Activated CD8-positive, alpha-beta T cell treated with anti-CD3 and anti-CD28 coated beads for 36 hours (primary cell): Measurements from ENCODE around the gene SAMD4A. TPM values are rescaled to one million over a fixed set of nuclear protein-coding genes. Genes with fewer than 3 reads are reported as not detected.
"Not testable (repeated sequence)": the region's sequence is repeated elsewhere in the genome, so short reads cannot be mapped to it uniquely, and the experiment has no call there.

ENCODE experiments used
- ATAC-seq: fragments of 200-7000 bp; cut with Tn5 transposase; one replicate; pipeline ENCODE4 v1.10.0; 2021; ENCODE audit warnings: mild to moderate bottlenecking, moderate library complexity
- CTCF ChIA-PET: fragments of 350-600 bp; sonication (Branson Sonifier 250); formaldehyde crosslinking; loops from one replicate; lab custom pipeline; 2021; ENCODE audit warnings: antibody characterized with exemption; lab: Charles Lee
- POLR2A ChIA-PET: fragments of 350-600 bp; sonication (Branson Sonifier 250); formaldehyde crosslinking; loops from one replicate; lab custom pipeline; 2021; ENCODE audit warnings: antibody characterized with exemption; lab: Charles Lee
- DNase-seq: peaks from one replicate; pipeline ENCODE4 v3.0.0-alpha.2; 2020
- H3K27ac Mint-ChIP-seq: one replicate; pipeline ENCODE4 v1.8.0; 2021; ENCODE audit warnings: mild to moderate bottlenecking, mixed read lengths
- H3K27me3 Mint-ChIP-seq: one replicate; pipeline ENCODE4 v1.8.0; 2021; ENCODE audit warnings: mixed read lengths
- H3K36me3 Mint-ChIP-seq: one replicate; pipeline ENCODE4 v1.8.0; 2021; ENCODE audit warnings: low read depth, mixed read lengths
- H3K4me1 Mint-ChIP-seq: one replicate; pipeline ENCODE4 v1.8.0; 2021; ENCODE audit warnings: low read depth, mixed read lengths
- H3K4me3 Mint-ChIP-seq: one replicate; pipeline ENCODE4 v1.8.0; 2021; ENCODE audit warnings: mild to moderate bottlenecking, moderate library complexity, mixed read lengths
- H3K9me3 Mint-ChIP-seq: one replicate; pipeline ENCODE4 v1.8.0; 2021; ENCODE audit warnings: mixed read lengths
- intact Hi-C: fragments of 100-400 bp; cut with micrococcal nuclease; formaldehyde crosslinking; loops from one replicate; pipeline ENCODE4 v1.10.0; 2022
- total RNA-seq, 2 experiments: library from RNA; stranded (reverse); gene quantifications; one replicate each; pipeline ENCODE4 v1.2.3, GENCODE V29; 2021
- TF ChIP-seq, protein P1 (sequence below): fragments of 200-600 bp; IDR thresholded peaks from one replicate; pipeline ENCODE4 v1.8.0; 2022; ENCODE audit warnings: antibody characterized with exemption, mild to moderate bottlenecking

SAMD4A gene
- total RNA-seq, 2 experiments from 2014 or later, result 4.5 to 4.9 TPM

DNA sequence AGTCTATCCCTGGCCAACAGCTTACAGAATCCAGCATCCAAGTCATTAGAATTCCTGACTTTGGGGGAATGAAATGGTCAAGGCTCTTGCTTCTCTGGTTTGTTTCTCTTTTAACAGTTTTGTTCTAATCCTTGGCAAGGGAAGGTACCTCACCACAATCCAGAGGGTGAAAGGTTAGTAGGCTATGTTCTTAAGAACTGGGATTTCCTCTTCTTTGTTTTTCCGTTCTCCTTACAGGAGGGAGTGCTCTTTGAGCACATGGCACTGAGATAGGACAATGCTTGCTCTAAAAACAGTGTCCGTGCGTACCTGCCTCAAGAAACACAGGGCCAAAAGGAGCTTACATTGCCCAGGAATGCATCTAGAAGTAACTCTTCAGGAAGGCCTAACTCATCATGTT is 179.1 kb downstream of the SAMD4A start:
- CTCF ChIA-PET, result interaction anchor here (1.1 to 2.6 kb wide), 3 partner anchors 10 to 28 kb away, joined by 4 to 15 read pairs (median 5); no protein-coding TSS in a partner anchor
- Mint-ChIP-seq H3K27ac (no peak overlapping the region), H3K4me3 (no peak overlapping the region), H3K36me3 (no peaks in the 10 kb centered on the region), H3K4me1 (peaks cover 32% of the 10 kb centered on the region), H3K27me3 (peaks cover 9% of the 10 kb centered on the region), H3K9me3 (no peaks in the 10 kb centered on the region)
- TF ChIP-seq, protein P1, sequence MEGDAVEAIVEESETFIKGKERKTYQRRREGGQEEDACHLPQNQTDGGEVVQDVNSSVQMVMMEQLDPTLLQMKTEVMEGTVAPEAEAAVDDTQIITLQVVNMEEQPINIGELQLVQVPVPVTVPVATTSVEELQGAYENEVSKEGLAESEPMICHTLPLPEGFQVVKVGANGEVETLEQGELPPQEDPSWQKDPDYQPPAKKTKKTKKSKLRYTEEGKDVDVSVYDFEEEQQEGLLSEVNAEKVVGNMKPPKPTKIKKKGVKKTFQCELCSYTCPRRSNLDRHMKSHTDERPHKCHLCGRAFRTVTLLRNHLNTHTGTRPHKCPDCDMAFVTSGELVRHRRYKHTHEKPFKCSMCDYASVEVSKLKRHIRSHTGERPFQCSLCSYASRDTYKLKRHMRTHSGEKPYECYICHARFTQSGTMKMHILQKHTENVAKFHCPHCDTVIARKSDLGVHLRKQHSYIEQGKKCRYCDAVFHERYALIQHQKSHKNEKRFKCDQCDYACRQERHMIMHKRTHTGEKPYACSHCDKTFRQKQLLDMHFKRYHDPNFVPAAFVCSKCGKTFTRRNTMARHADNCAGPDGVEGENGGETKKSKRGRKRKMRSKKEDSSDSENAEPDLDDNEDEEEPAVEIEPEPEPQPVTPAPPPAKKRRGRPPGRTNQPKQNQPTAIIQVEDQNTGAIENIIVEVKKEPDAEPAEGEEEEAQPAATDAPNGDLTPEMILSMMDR, result no peak
- intact Hi-C loops, result no loop called here
- ATAC-seq (no peak), DNase-seq (no peak)
- POLR2A ChIA-PET, result interaction anchor here (1.3 kb wide), 1 partner anchor 16 kb away, joined by 3 read pairs; no protein-coding TSS in a partner anchor

DNA sequence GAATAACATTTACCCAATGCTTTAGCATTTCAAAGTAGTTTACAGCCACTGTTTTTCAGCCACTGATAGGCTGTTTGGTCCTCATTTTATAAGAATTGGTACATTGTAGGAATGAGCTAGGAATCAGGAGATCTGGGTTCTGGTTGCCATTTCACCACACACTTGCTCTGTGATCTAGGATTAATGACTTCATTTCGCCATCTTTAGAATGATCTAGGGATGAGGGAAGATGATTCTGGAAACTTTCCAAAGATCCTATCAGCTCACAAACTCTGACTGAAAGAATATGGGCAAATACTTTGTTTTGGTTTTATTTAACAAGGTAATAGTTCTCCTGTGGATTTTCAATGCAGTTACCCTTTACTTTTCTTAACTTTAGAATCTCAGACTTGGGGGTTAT is 180.7 kb downstream of the SAMD4A start:
- no peaks in the 10 kb centered on the region for H3K9me3 Mint-ChIP-seq
- H3K4me1 Mint-ChIP-seq, result peaks cover 17% of the 10 kb centered on the region
- no peak overlapping the region for H3K4me3 Mint-ChIP-seq
- H3K27me3 Mint-ChIP-seq, result peaks cover 8% of the 10 kb centered on the region
- H3K27ac Mint-ChIP-seq, result no peak overlapping the region
- H3K36me3 Mint-ChIP-seq, result no peaks in the 10 kb centered on the region
- TF ChIP-seq, protein P1, result no peak
- ATAC-seq (no peak), DNase-seq (no peak)
- ChIA-PET POLR2A (interaction anchor here (0.8 to 1.6 kb wide), 2 partner anchors 10 to 12 kb away, joined by 3 to 4 read pairs; no protein-coding TSS in a partner anchor), CTCF (interaction anchor here (1.3 to 2.6 kb wide), 4 partner anchors 13 to 183 kb away, joined by 3 to 15 read pairs (median 4); no protein-coding TSS in a partner anchor)
- intact Hi-C loops, result no loop called here

DNA sequence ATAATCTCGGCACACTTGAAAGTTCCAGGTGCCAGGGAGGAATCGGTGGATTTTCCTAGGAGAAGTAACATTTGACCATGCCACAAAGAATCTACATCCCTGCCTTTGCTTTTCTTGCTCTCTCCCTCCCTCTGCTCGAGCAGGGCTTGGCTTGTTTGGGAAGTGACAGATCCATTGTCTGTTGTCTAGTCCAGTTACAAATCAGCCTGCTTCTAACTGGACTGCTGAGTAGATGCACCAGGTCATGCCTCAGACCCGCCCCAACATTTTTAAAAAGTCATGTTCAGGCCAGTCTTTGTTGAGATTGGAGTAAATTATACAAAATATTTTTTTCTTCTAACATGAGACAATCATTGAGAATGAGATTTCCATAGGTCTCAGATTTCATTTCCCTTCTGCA is 182.3 kb downstream of the SAMD4A start:
- H3K4me3 Mint-ChIP-seq, result no peak overlapping the region
- intact Hi-C loops, result no loop called here
- peaks cover 1% of the 10 kb centered on the region for H3K4me1 Mint-ChIP-seq
- DNase-seq (no peak), ATAC-seq (no peak)
- no peaks in the 10 kb centered on the region for H3K36me3 Mint-ChIP-seq
- H3K27me3 Mint-ChIP-seq, result peaks cover 8% of the 10 kb centered on the region
- TF ChIP-seq, protein P1, result no peak
- H3K27ac Mint-ChIP-seq, result no peak overlapping the region
- POLR2A ChIA-PET, result no interaction called here
- no peaks in the 10 kb centered on the region for H3K9me3 Mint-ChIP-seq
- CTCF ChIA-PET, result no interaction called here

DNA sequence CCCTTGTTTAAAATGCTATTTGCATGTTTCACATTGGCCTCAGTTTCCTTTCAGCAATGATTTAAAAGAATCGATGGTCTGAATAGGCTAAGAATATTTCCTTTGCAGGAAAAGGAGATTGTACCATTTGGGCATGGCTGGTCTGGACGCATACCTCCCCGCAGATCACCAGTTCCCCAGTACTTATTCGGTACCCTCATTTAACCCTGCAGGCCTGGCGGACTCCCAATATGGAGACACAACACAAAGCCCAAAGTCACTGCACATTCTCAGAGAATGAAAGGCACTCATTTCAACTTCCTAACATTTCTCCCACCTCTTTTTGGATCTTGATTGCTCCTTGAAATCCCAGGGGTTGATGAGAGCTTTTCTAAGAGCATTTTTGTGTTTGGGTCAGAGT is 182.8 kb downstream of the SAMD4A start:
- DNase-seq (no peak), ATAC-seq (no peak)
- no peaks in the 10 kb centered on the region for H3K9me3 Mint-ChIP-seq
- no peak overlapping the region for H3K27ac Mint-ChIP-seq
- ChIA-PET CTCF (no interaction called here), POLR2A (no interaction called here)
- no peaks in the 10 kb centered on the region for H3K36me3 Mint-ChIP-seq
- no peak overlapping the region for H3K4me3 Mint-ChIP-seq
- H3K27me3 Mint-ChIP-seq, result peaks cover 8% of the 10 kb centered on the region
- intact Hi-C loops, result no loop called here
- H3K4me1 Mint-ChIP-seq, result no peaks in the 10 kb centered on the region
- TF ChIP-seq, protein P1, result no peak

DNA sequence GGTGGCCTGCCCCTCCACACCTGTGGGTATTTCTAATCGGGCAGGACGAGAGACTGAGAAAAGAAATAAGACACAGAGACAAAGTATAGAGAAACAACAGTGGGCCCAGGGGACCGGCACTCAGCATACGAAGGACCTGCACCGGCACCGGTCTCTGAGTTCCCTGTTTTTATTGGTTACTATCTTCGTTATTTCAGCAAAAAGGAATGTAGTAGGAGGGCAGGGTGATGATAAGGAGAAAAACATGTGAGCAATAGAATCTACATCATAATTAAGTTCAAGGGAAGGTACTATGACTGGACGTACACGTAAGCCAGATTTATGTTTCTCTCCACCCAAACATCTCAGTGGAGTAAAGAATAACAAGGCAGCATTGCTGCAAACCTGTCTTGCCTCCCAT is 185.7 kb downstream of the SAMD4A start:
- H3K4me3 Mint-ChIP-seq, ATAC-seq, H3K4me1 Mint-ChIP-seq, H3K36me3 Mint-ChIP-seq, DNase-seq, CTCF ChIA-PET, H3K9me3 Mint-ChIP-seq, H3K27ac Mint-ChIP-seq, intact Hi-C loops, POLR2A ChIA-PET: not testable (repeated sequence)
- peaks cover 11% of the 10 kb centered on the region for H3K27me3 Mint-ChIP-seq

DNA sequence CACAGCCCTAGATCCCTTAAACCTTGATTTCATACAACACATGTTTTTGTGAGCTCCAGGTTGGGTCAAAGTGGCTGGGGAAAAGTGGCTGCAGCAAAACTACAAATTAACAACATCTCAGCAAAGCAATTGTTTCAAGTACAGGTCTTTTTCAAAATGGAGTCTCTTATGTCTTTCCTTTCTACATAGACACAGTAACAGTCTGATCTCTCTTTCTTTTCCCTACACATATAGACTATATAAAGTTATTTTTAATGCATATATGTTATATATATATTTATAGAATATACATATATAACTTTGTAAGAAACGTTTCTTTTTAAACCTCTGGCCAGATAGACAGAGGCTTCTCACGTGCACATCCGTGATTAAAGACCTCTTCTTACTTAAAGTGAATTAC is 186.5 kb downstream of the SAMD4A start:
- H3K27me3 Mint-ChIP-seq, result peaks cover 11% of the 10 kb centered on the region

More for the DNA sequence above, 186.5 kb downstream of the SAMD4A start:
- DNase-seq, H3K4me1 Mint-ChIP-seq, intact Hi-C loops, H3K27ac Mint-ChIP-seq, ATAC-seq, H3K36me3 Mint-ChIP-seq, H3K4me3 Mint-ChIP-seq, H3K9me3 Mint-ChIP-seq: not testable (repeated sequence)
- ChIA-PET CTCF (interaction anchor here (2.0 kb wide), 1 partner anchor 20 kb away, joined by 7 read pairs; no protein-coding TSS in a partner anchor), POLR2A (interaction anchor here (0.8 kb wide), 1 partner anchor 55 kb away, joined by 3 read pairs; no protein-coding TSS in a partner anchor)
